ACC112 (cell line): ENCODE data around the gene GPR148.

Experiments
- H2AFZ ChIP-seq: fragments of 200-600 bp; sonication (generic); one replicate; pipeline ENCODE4 v1.6.0; 2017; ENCODE audit warnings: antibody characterized with exemption, low read length; ENCODE audit not compliant: unreplicated experiment
- H3K27ac ChIP-seq: fragments of 200-600 bp; sonication (generic); 2 replicates; pipeline ENCODE4 v1.5.1; 2014; ENCODE audit warnings: low read depth, mild to moderate bottlenecking, antibody characterized with exemption, low read length, moderate library complexity
- H3K27me3 ChIP-seq: fragments of 200-600 bp; sonication (generic); 2 replicates; pipeline ENCODE4 v1.6.1; 2014; ENCODE audit warnings: mild to moderate bottlenecking, antibody characterized with exemption, low read length, moderate library complexity, mixed read lengths; ENCODE audit not compliant: insufficient read depth
- H3K36me3 ChIP-seq: fragments of 200-600 bp; sonication (generic); 2 replicates; pipeline ENCODE4 v1.6.1; 2016; ENCODE audit warnings: mild to moderate bottlenecking, antibody characterized with exemption, low read length, moderate library complexity, mixed read lengths; ENCODE audit not compliant: insufficient read depth
- H3K4me1 ChIP-seq: fragments of 200-600 bp; sonication (generic); one replicate; pipeline ENCODE4 v1.6.1; 2016; ENCODE audit warnings: low read length, mixed read lengths; ENCODE audit not compliant: insufficient read depth, unreplicated experiment, control insufficient read depth
- H3K4me3 ChIP-seq: fragments of 200-600 bp; sonication (generic); 2 replicates; pipeline ENCODE4 v1.5.1; 2014; ENCODE audit warnings: mild to moderate bottlenecking, low read depth, low read length
- H3K79me2 ChIP-seq: fragments of 200-600 bp; sonication (generic); one replicate; pipeline ENCODE4 v1.6.0; 2016; ENCODE audit warnings: low read length; ENCODE audit not compliant: control insufficient read depth, unreplicated experiment, insufficient read depth

GPR148 gene

DNA sequence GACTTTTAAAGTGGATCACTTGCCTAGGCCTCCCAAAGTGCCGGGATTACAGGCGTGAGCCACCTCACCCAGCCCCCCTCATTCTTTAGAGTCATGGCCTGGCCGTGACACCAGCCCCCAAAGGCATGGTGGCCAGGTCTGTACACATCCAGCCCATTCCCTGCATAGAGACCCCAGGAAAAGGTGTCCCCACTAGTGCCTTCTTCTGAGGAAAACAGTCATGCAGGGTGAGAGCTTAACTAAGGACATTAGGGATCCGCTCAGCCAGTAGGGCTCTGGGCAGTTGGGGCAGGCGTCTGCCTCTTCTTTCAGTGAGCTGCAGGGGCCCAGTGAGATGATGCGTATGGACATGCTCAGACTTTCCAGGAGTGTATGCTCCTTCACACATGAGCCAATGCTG, 20.8 kb downstream of the GPR148 start:
- peaks cover 30% of the 10 kb centered on the region for H3K27me3 ChIP-seq
- H3K4me1 ChIP-seq, result no peaks in the 10 kb centered on the region
- no peak overlapping the region for H3K27ac ChIP-seq
- no peaks in the 10 kb centered on the region for H3K79me2 ChIP-seq
- H3K36me3 ChIP-seq, result no peaks in the 10 kb centered on the region
- H2AFZ ChIP-seq, result no peak overlapping the region
- H3K4me3 ChIP-seq, result no peak overlapping the region

DNA sequence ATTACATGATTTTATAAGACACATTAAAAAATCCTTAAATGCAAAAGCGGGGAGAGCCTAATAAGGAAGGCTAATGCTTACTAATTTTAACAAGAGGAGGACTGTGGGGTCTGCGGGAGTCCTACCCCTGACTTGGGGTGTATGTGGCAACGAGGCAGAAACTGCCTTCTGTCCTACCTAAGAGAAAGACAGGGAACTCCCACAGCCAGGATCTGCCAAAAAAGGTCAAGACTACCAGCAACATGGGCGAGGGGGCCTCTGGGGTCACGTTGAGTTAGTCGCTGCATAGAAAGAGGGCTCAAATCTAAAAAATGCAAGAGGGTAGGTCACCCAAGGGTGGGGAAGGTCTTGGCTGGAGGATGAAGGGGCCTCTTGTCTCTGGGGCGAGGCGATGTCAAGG, 25.9 kb downstream of the GPR148 start:
- H3K4me3 ChIP-seq, result no peak overlapping the region
- no peaks in the 10 kb centered on the region for H3K79me2 ChIP-seq
- H3K27ac ChIP-seq, result no peak overlapping the region
- H3K4me1 ChIP-seq, result no peaks in the 10 kb centered on the region
- no peak overlapping the region for H2AFZ ChIP-seq
- H3K36me3 ChIP-seq, result no peaks in the 10 kb centered on the region
- peaks cover 64% of the 10 kb centered on the region for H3K27me3 ChIP-seq

DNA sequence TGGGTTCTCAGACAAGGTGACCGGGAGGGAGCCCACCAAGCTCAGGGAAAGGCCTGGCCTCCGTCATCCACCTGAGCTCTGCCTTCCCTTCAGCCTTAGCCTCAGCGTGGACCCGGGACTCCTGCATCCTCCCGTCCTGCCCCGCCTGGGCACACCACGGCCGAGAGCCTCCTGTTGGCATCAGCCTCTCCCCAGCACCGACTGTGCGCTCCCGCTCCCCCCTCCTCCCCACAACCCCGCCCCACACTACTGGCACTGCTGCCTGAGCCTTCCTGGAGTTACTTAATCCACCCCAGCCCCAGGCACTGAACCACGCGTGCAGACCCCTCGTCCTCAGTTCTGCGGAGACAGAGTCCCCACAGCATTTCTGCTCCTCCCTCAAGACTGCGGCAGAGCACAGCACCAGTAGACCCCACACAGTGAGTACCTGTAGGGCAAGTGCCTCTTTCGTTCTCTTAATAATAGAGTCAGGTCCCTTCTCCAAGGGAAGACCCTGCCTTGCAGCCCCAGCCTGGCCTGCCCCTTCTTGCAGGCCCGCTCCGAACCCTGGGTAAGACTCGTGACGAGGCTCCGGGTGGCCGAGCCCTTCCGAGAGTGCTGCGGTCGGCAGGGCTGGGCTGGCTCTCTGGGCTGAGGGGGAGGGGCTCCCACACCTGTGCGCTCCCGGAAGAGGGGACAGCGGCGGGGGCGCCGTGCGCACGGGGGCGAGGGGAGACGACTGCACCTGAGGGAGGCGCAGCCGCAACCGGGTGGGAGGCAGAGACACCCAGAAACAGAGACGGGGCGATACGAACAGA, 26.6 kb downstream of the GPR148 start, which contains the start of gene AMER3:
TSS of gene AMER3 (plus strand) at position 285 of the 797 bp plus-strand sequence. CDS start 6,533 bp downstream, outside the sequence.
- H3K27me3 ChIP-seq, result peaks cover 67% of the 10 kb centered on the region
- H3K27ac ChIP-seq, result no peak within 1 kb of the TSS
- no peak within 1 kb of the TSS for H2AFZ ChIP-seq
- H3K79me2 ChIP-seq, result no peaks in the 10 kb centered on the region
- no peaks in the 10 kb centered on the region for H3K4me1 ChIP-seq
- no peaks in the 10 kb centered on the region for H3K36me3 ChIP-seq
- H3K4me3 ChIP-seq, result no peak within 1 kb of the TSS

DNA sequence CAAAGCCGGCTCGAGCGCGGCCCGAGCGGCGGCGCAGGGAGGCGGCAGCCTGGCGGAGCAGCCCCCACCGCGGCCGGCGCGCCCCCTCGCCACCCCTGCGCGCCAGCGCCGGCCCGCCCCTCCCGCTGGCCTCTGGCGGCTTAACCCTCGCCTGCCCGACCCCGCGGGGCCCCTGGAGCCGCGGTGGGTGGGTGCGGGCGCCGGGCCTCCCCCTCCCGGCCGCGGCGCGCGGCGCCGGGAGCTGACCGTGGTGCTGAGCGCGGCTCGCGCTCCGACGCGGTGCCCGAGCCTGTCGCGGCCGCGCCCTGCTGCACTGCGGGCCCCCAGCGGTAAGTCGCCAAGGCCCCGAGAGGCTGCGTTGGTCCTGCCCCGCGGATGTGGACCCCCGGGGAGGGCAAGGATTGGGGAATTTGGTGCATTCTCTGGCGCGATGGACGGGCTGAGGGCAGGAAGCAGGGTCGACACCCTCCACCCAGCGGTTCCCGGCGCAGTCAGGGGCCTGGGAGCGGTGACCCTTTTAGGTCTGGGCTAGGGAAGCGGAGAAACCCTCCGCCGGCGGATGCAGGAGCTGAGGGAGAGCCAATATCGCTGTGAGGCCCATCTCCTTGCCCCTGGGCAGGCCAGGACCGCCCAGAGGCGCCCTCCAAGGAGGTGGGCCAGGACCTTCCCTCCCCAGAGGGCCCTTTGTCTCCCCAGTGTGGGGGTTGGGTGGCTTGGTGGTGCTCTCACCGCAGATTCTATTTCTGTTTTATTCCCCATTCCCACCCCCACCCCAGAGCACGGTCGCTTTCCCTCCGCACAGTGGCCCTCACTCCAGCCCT, 27.4 kb downstream of the GPR148 start:
- H3K4me1 ChIP-seq, result no peaks in the 10 kb centered on the region
- H3K79me2 ChIP-seq, result no peaks in the 10 kb centered on the region
- H3K27ac ChIP-seq, result no peak overlapping the region
- no peak overlapping the region for H3K4me3 ChIP-seq
- no peaks in the 10 kb centered on the region for H3K36me3 ChIP-seq
- no peak overlapping the region for H2AFZ ChIP-seq
- peaks cover 71% of the 10 kb centered on the region for H3K27me3 ChIP-seq

DNA sequence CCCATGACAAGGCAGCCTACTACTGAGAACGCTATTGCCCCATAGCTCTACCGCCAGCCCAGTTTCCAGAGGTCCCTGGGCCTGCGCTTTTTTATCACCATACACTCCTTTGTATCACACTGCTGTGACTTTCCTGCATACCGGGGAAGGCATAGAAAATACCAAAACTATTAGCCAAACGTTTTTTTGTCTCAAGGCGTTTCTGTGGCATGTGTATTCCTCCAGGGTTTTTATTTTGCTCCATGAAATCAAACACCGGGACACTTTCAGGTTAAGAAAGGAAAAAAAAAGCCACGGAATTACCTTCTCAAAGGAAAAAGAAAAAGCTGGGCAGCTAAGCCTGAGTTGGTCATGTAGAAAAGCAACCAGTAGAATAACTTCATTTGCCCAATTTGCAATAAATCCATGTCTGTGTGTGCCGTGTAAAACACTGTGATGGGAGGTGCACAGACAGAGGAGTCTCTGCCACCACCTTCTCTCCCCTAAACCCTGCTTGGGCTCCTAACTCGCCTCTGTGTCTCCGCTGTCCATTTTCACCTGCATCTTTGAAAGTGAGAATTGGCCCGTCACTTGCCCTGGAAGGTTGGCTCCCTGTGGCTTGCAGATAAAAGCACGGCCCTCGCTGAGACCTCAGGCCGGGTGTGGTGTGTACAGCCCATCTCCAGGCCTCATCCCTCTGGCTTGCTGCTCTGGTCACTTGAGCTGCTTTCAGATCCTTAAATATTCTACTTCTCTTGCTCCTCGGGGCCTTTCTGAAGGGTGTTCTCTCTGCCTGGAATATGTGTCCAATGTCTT, 28.2 kb downstream of the GPR148 start:
- Histone ChIP-seq H2AFZ (no peak overlapping the region), H3K4me3 (no peak overlapping the region), H3K4me1 (no peaks in the 10 kb centered on the region), H3K36me3 (no peaks in the 10 kb centered on the region), H3K27me3 (peaks cover 71% of the 10 kb centered on the region), H3K27ac (no peak overlapping the region), H3K79me2 (no peaks in the 10 kb centered on the region)

DNA sequence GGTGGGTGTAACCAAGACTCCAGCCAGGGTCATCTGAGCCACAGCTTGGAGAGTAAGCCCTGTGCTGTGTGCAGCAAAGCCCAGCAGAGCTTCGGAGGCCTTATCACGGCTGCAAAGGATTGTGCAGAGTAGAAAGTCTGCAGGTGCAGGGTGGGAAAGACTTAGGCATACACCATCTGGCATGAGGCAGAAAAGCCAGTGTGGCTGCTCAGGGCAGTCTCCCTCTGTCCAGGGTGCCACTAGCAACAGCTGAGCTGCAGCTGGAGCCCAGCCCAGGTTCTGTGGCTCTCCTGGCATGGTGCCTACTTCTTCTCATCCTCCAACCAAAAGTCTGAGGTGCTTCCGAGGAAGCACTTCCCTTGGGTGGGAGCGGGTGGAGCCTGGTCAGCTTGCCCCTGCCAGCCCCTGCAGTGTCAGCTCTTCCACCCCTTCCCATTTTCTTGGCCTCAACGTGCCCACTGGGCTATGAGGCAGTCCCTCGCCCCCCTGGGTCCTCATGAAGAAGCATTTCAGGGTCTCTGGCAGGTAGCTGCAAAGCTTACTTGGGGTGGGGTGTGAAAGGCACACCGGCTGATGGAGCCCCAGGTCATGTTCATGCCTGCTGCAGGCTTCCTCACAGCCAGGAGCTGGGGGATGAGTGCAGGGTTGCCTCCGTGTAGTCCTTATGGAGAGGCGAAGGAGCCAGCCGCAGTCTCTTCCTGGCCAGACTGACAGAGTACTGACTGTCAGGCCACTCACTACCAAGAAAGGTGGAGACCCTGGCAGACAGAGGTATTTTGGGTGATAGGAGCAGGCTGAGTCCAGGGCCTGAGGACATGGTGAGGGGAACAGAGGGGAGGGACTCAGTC, 31.3 kb downstream of the GPR148 start:
- H3K4me1 ChIP-seq, result no peaks in the 10 kb centered on the region
- H3K36me3 ChIP-seq, result no peaks in the 10 kb centered on the region
- no peak overlapping the region for H3K27ac ChIP-seq
- H3K79me2 ChIP-seq, result no peaks in the 10 kb centered on the region
- H2AFZ ChIP-seq, result no peak overlapping the region
- no peak overlapping the region for H3K4me3 ChIP-seq
- peaks cover 52% of the 10 kb centered on the region for H3K27me3 ChIP-seq

DNA sequence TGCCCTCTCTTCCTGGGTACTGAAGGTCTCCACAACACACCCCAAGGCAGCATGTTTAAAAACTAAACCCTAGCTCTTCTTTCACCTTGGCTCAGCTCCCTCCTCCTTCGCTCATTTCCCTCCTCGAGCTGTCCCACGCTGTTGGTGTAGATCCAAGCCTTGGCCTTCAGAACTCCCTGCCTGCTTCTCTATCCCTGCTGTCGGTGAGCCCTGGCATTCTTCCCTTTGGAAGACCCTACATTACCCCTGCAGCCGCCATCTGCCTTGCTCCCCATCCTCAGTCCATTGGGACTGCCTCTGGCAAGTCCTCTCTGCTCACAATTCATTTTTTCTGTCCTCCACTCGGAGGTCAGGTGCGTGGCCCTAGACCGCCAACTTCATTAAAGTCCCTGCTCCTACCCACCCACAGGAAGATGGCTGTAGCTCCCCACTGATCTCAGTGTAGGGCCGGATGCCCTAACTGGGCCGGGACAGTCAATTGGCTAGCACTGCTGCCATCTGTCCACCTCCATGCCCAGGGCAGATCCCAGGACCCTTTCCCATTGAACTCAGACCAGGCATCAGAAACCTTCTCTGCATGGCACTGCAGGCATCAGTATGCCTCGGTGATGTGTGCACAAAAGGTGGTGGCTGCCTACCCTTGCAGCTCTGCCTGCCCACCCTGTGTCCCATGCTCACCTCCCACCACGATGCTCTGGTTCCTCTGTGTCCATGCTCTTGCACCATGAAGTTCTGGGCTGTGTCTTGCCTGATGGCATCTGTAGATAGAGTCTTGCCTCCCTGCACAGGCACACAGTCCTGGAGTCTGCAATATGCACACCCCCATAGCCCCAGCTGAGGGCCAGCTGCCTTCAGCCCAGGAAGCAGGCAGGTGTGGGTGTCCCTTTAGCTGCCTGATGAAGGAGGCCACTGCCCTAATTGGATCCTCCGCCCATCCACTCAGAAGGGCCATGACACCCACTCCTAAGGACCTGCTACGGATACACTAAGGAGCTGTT, 32.2 kb downstream of the GPR148 start:
- no peak overlapping the region for H2AFZ ChIP-seq

DNA sequence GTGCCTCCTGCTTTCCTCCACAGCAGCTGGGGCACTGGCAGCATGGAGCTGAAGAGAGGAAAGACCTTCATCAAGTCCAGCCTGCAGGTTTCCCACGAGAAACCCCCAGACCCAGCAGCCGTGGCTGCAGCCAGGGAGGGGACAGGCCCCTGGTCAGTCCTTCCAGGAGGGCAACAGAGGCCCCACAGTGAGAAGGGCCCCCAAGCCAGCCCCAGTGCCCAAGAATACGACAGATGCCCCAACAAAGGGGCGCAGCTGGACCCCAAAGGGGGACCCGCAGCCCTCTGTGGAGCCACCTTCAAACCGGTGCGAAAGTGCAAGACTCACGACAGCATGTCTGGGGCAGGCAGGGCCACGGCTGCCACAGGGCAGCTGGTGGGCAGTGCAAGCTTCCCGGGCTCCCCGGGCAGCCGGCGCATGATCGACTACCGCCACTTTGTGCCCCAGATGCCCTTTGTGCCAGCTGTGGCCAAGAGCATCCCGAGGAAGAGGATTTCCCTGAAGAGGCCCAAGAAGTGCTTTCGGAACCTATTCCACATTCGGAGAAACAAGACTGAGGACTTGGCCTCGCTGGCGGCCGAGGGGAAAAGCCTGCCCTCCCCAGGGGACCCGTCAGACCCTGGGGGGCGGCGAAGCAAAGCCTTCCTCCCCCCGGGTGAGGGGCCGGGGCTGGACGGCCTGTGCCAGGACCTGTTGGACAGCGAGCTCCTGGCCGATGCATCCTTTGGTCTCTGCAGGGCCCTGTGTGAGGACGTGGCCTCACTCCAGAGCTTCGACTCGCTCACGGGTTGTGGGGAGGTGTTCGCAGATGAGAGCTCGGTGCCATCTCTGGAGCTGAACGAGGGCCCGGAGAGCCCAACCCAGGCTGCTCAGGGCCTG, 33.4 kb downstream of the GPR148 start:
- no peaks in the 10 kb centered on the region for H3K36me3 ChIP-seq
- no peak overlapping the region for H3K27ac ChIP-seq
- peaks cover 39% of the 10 kb centered on the region for H3K27me3 ChIP-seq
- no peaks in the 10 kb centered on the region for H3K4me1 ChIP-seq
- no peaks in the 10 kb centered on the region for H3K79me2 ChIP-seq
- H3K4me3 ChIP-seq, result no peak overlapping the region
- H2AFZ ChIP-seq, result no peak overlapping the region

More for the DNA sequence above, 32.2 kb downstream of the GPR148 start:
- Histone ChIP-seq H3K4me1 (no peaks in the 10 kb centered on the region), H3K27ac (no peak overlapping the region), H3K27me3 (peaks cover 51% of the 10 kb centered on the region), H3K4me3 (no peak overlapping the region), H3K79me2 (no peaks in the 10 kb centered on the region), H3K36me3 (no peaks in the 10 kb centered on the region)
